GM19238 (cell line): ENCODE measurements around the gene GIGYF2.
"Not testable (repeated sequence)": the region's sequence is repeated elsewhere in the genome, so short reads cannot be mapped to it uniquely, and the experiment has no call there.

ENCODE experiments used
- DNase-seq: peaks from one replicate; pipeline ENCODE4 v3.0.0; 2011; ENCODE audit warnings: low spot score; ENCODE audit not compliant: insufficient read length

The GIGYF2 gene

DNA sequence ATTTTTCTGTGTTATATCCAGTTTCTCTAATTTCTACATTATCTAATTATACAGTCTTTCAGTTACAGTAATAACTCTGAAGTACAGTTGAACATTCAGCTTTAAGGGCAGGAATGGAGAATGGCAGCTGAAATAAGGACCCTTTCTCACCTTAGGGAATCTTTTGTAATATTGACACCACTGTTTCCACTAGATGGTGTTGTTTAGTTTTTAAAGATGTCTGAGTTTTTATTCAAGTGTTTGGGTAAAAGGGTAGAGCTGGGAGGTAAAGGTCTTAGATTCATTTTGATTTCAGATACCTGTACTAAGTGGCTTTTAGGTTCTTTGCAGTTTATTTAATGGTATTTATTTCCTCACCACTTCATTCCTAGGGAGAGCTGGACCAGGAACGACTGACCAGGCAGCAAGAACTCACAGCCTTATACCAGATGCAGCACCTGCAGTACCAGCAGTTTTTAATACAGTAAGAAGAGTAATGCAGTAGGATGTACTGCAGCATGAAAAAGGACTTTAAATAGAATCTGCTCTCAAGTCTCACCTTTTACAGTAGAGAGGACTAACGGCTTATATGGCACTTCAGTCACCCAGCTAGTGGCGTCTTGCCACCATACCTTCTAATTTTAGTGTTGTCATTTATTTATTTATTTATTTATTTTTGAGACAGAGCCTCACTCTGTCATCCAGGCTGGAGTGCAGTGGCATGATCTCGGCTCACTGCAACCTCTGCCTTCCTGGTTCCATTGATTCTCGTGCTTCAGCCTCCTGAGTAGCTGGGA lies 112.4 kb downstream of the GIGYF2 start:
- DNase-seq, result no peak

DNA sequence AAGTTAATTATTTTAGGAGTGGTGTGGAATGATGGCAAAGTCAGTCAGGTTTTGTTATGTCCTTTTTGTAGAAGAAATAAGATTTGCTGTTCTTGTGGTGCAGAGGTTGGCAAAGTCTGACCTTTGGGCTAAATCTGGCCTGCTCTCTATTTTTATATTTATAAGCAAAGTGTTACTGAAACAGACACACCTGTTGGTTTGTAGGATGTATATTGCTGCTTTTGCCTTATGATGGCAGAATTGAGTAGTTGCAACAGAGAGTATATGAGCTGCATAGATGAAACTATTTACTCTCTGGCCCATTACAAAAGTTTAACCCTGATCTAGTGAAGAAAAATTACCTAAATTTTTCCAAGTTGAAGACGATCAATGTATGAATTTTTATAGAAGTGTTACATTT lies 113.3 kb downstream of the GIGYF2 start:
- no peak for DNase-seq

DNA sequence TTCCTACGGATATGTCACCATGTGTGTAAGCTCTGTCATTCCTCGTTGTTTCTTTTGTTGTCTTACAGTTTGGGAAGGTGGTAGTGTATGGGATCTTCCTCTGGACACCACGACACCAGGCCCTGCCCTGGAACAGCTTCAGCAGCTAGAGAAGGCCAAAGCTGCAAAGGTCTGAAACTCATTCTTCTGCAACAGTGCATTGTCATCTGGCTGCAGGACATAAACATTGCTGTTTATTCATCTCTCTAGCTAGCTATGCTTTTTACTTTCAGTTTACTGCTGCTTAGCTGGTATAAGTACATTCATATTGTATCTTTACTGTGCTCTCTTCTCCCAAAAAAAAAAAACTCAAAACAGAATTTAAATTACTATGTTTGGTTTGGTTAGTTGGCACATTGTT lies 118.4 kb downstream of the GIGYF2 start:
- no peak for DNase-seq

DNA sequence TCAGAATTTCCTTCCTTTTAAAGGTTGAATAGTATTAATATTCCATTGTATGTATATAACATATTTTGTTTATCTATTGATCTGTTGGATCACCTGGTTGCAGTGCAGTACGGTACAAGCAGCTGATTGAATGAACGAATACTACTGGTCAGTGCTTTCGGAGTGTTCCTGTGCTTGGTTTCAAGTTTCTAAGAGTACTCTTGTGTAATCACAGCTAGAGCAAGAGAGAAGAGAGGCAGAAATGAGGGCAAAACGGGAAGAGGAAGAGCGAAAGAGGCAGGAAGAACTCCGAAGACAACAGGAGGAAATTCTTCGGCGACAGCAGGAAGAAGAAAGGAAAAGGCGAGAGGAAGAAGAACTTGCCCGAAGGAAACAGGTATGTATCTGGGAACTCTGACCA lies 119.5 kb downstream of the GIGYF2 start:
- no peak for DNase-seq

DNA sequence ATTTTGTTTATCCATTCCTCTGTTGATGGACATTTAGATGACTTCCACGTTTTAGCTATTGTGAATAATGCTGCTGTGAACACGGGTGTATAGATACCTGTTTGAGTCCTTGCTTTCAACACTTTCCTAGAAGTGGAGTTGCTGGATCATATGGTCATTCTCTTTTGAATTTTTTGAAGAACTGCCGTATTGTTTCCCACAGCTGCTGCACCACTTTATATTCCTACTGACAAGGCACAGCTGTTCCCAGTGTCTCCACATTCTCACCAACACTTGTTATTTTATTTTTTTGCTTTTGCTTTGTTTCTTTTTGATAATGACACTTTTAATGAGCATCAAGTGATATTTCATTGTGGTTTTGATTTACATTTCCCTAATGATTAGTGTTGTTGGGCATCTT lies 120.6 kb downstream of the GIGYF2 start:
- DNase-seq, result no peak

DNA sequence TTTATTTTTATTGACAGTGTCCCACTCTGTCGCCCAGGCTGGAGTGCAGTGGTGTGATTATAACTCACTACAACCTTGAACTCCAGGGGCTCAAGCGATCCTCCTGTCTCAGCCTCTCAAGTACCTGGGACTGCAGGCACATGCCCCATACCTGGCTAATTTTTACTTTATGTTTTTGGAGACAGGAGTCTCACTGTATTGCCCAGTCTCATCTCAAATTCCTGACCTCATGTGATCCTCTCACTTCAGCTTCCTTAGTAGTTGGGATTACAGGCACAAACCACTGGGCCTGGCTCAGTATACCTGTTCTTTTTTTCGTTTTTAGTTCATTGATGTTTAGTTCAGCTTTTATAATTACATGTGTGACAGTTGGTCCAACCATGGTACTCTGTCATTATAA lies 132.9 kb downstream of the GIGYF2 start:
- no peak for DNase-seq

DNA sequence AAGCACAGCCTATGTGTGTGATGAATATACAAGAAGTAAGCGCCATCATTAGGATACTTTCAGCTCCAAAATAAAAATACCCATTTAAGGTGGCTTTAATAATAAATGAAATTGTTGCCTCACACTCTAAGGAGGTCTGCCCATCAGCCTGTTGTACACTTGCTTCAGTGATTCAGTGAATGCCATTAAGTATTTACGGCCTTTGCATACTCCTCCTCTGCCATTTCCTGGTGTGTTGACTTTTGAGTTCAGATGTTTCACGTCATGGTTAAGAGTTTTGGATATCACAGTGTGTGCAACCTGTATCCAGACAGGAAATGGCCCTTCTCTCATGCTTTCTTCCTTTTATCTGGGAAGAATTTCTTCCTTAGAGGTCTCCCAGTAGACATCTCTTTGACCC lies 134.4 kb downstream of the GIGYF2 start:
- no peak for DNase-seq

DNA sequence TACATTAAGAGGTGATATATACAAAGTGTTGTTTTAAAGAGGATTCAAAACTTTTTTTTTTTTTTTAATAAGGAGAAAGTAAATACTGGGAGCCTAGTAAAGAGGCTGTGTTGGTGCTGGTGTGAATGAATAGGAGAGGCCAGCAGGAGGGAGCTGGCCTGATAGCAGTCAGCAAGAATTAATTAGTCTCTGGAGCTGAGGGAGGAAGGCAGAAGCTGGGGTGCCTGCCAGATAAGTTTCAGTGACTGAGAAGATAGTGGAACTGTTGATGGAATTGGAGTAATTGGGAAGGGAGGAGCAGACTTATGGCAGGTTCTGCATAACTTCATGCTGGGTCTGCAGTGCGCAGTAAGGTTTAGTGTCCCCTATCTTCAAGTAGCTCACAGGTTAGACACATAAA lies 136.7 kb downstream of the GIGYF2 start:
- DNase-seq, result no peak

DNA sequence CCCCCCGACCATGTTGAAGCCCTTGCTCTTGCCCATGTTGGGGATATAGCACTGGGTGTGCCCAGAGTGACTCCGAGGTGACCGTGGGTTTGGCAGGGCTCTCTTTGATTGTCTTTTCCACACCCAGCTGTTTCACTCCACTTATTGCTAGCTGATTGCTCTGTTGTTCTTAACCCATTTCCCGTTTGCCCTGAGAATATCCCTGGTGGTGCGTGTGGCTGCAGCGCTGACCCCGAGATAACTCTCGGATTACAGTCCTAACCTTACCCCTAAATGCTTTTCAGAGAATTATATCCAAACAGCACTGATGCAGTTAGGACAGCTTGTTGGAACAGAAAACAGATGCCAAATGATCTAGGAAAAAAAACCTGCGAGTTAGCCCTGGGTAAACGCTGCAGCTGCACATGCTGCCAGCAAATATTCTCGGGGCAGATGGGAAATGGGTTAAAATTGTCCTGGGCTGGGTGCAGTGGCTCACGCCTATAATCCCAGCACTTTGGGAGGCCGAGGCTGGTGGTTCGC lies 138.6 kb downstream of the GIGYF2 start:
- DNase-seq, result no peak

DNA sequence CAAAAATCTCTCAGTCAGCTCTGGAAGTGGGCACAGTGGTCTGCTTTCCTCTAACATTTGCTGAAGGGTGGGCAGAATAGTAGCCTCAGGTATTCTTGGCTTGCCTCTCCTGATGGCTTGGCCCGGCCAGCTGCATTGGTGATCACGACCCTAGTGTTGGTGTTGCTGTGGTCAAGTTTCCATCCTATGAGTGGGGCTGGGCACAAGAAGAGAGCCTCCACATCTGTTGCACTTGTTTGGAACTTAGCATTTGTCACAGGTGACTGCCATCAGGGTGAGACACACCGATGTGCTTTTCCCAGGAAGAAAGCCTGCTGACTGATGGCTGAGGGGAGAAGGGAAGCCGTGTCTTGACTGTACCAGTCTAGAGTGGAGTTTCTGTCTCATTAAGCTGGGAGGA lies 139.8 kb downstream of the GIGYF2 start:
- no peak for DNase-seq

DNA sequence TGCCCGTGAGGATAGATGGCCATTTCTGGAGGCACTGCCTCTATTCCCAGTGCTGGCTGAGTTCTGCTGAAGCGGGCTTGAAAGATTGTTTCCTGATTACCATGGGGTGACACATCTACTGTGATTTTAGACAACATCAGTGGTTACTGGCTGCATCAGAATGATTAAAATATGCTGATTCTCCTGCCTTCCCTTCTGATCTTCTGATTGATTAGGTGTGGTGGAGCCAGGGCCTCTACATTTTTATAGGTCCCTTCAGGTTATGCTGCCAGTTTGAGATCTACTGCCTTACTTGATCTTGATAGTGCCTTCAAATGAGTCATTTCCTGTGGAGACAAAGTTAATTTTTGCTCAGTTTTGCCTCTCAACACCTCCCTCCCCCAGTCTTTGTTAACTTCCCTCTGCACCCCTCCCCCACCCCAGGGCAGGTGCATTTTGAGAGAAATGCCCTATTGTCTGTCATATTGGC lies 141.3 kb downstream of the GIGYF2 start:
- peak; percentile 22 for DNase-seq

DNA sequence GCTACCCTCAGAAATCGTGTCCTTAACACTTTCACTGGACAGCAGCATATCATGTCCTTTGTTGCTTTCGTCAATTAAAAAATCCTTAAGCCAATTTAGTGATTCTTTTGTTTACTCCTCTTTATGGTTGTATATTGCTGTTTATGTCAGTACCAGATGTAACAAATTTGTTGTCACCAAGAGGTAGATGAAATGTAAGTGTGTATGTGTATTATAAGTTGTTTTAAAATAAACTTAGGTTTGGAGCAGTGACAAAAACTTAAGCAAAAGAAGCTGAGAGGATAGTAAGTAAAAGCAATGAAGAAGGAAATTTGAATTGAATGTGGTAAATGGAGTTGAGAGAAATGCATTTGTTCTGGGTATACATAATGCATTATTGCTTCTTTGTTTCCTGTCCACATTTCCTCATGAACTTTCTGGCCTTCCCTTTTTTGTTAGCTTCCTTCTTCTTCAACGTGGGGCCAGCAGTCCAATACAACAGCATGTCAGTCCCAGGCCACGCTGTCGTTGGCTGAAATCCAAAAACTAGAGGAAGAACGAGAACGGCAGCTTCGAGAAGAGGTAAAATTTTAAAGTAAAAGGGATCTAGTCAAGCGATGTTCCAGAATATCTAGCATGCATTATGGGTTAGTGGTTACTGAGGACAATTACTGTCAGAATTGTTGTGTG lies 142.4 kb downstream of the GIGYF2 start:
- no peak for DNase-seq

DNA sequence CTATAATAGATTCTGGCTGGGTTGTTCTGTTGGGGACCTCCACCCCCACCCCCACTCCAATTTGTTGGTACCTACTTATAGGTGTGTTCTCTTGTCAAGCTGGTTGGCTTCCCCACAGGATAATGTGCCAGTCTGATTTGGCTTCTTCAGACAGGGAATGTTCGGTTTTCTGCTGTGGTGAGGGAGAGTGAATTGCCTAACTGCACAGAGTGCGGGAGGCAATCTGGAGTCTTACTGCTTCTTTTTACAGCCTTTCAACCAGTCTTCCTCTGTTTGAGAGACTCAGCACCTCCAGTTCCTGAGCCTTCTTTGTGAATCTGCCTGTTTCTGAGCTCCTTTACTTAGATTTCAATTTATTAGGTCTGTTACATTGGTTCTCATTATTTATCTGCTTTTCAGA lies 145.6 kb downstream of the GIGYF2 start:
- no peak for DNase-seq

DNA sequence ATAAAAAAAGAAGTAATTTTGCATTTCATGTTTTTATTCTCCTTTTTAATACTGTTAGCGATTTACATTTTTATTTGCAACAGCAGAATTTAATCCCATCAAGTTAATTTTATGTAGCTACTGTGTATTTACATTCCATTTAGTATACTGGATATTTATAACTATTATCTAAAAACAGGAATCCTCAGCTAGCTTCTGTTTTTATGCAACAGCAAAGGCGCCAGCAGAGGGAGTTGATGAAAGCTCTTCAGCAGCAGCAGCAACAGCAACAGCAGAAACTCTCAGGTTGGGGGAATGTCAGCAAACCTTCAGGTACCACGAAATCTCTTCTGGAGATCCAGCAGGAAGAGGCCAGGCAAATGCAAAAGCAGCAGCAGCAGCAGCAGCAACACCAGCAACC lies 146.7 kb downstream of the GIGYF2 start:
- no peak for DNase-seq

DNA sequence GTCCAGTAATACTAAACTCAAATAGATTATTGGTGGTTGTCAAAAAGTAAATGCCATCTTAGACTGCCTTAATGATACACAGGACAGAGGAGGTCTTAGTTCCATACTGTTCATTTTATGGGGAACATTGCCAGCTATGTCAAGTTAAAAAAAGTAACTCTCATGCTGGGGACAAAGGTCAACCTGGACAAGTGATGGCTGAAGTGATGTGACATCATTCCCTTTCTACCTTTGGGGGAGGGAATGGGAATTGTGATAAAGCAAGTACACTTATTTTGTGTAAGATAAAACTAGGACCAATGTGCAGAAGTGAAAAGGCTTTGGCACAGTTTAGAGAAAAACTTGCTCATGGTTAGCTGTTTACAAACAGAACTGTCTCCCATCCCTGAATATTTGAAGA lies 148.9 kb downstream of the GIGYF2 start:
- DNase-seq, result no peak

DNA sequence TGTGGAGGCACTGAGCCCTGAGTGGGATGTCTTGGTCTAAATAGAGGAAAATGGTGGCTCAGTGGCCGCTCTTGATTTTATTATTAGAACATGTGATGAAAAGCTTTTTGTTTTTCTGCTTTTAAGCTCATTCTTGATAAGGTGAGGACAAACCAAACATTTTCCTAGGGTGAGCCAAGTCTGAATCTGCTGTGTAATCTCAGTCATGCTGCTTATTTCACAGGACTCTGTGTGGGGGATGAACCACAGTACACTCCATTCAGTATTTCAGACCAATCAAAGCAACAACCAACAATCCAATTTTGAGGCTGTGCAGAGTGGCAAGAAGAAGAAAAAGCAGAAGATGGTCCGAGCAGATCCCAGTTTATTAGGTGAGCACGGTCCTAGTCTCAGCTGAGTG lies 152.9 kb downstream of the GIGYF2 start:
- no peak for DNase-seq

DNA sequence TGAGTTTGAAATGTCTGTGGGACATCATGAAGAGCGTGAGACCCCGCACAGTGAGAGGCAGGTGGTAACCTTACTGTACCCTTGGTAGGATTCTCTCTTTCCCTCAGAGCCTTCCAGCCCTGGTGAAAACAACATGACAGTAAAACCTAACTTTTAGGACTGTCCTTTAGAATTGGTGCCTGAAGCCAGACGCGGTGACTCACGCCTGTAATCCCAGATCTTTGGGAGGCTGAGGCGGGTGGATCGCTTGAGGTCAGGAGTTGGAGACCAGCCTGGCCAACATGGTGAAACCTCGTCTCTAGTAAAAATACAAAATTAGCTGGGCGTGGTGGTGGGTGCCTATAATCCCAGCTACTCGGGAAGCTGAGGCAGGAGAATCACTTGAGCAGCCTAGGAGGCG lies 154.9 kb downstream of the GIGYF2 start:
- DNase-seq, result not testable (repeated sequence)

DNA sequence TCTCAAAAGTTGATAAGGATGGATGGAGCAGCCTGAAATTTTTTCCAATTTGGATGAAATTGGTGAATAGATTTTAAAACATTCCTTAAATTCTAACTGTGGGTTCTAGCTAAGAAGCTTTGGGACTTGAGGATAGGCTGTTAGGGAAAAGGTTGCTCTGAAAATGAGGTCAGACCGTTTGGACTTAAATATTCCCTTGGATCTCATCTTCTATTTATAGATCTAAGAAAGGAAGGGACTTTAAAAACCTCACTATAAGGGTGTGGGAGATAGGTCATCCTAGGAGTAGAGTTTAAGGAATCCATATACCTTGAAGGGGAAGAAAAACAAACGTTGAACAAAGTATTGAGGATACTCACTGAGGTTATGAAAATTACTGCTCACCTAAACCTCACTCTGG lies 155.5 kb downstream of the GIGYF2 start:
- DNase-seq, result no peak

DNA sequence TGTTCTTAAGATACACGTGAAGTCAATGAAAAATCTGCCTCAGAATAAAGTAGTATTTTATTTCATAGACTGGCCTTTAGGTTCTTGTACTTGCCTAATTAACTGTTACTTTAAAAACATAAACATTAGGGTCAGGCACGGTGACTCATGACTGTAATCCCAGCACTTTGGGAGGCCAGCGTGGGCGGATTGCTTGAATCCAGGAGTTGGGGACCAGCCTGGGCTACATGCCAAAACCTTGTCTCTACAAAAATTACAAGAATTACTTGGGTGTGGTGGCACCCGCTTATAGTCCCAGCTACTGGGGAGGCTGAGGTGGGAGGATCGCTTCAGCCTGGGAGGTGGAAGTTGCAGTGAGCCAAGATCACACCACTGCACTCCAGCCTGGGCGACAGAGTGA lies 157.0 kb downstream of the GIGYF2 start:
- no peak for DNase-seq

DNA sequence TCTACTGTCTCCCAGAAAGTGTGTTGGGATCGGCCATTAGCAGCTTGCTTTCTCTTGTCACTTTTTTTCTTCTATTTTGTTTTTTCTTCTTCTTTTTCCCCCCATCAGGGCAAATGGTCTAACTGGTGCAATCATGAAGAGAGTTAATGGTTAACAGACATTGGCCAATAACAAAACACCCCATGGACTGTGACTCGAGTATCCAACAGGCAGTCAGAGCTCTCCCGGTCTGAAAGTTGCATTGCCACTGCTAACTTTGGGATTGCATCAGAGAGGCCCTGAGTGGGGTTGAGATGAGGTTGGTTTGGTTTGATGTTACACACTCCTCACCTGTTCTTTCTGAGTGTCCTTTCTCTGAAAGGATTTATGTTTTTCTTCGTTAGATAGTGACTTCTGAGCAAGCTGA lies 160.0 kb downstream of the GIGYF2 start:
- DNase-seq, result no peak

DNA sequence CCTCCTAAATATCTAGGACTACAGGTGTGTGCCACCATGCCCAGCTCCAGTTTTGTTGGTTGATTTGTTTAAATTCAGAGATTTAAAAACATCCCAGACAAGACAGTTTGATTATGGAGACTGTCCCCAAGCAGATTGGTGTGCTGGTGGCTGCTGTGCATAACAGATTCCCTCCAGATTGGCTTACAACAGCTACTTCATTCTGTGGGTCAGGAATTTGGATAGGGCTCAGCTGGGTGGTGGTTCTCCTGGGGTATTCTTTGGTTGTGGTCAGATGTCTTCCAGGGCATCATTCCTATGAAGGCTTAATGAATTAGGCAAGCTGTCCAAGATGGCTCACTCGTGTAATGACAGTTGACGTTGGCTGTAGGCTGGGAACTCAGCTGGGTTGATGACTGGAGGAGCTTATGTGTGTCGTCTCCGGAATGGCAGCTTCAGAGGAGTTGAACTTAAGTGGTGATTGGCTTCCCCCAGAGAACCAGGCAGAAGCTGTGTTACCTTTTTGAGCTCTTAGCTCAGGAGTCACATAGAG lies 162.3 kb downstream of the GIGYF2 start:
- DNase-seq, result no peak

DNA sequence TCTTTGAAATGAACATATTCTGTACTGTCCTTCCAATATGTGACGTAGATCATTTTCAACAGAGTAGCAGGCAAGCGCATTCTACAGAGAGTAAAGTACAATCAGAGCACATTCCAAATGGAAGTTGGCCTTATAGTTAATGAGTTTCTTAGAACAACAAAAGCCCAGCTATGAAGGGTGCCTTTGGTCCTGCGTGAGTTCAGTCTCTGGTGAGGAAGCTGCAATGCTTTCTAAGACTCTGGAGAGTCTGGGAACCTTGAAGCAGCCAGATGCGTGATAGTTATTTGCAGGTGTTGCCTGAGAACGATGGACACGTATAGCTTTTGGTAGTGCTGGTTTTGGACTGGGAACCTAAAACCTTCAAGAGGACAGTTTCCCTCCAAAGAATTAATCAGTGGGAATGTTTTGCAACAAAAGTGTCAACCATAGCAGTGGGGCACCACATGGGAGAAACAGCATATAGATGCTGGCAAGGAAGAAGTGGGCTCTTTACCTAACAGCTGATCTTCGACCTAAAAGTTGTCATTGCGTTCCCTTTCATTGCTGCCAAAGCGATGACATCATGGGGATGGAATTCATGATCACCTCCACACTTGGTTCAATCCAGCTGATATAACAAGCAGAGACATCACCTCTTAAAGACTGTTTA lies 163.6 kb downstream of the GIGYF2 start:
- DNase-seq, result no peak
